ENCODE results near the gene MDC1. TPM values are rescaled to one million over a fixed set of nuclear protein-coding genes. Genes with fewer than 3 reads are reported as not detected.

The MDC1 gene
- total and polyA plus RNA-seq, 2 of the 13 experiments (the other 11 are each of a cell fraction or from before 2014, with no cell fraction given) = 8.4 to 14.0 TPM

- TF ChIP-seq ZSCAN25 (CRISPR knock-in tag; IDR thresholded peaks at IDR 0.05) (no peak), PCBP1 (IDR thresholded peaks at IDR 0.05; ENCODE audit: borderline replicate concordance, low read depth, low read length) (no peak), PHB2 (IDR thresholded peaks at IDR 0.05; ENCODE audit: partially characterized antibody) (no peak), MTERF4 (CRISPR knock-in tag; IDR thresholded peaks at IDR 0.05) (no peak), ZKSCAN8 (CRISPR knock-in tag; IDR thresholded peaks at IDR 0.05; ENCODE audit: borderline replicate concordance) (no peak), CTCF (CRISPR knock-in tag; IDR thresholded peaks at IDR 0.05) (no peak), THAP8 (CRISPR knock-in tag; IDR thresholded peaks at IDR 0.05; ENCODE audit: borderline replicate concordance) (no peak), BCL3 (CRISPR knock-in tag; IDR thresholded peaks at IDR 0.05) (no peak), PRDM4 (CRISPR knock-in tag; IDR thresholded peaks at IDR 0.05; ENCODE audit: borderline replicate concordance) (no peak), GLMP (CRISPR knock-in tag; IDR thresholded peaks at IDR 0.05; ENCODE audit: borderline replicate concordance) (no peak), ZBTB44 (CRISPR knock-in tag; IDR thresholded peaks at IDR 0.05) (no peak), SALL1 (CRISPR knock-in tag; IDR thresholded peaks at IDR 0.05) (no peak), ZFX (CRISPR knock-in tag; IDR thresholded peaks at IDR 0.05; ENCODE audit: low read depth) (0 out of 2 replicates have a peak, but pooled peaks have one; percentile 4), EED (CRISPR knock-in tag; IDR thresholded peaks at IDR 0.05) (no peak), HMGXB4 (CRISPR knock-in tag; IDR thresholded peaks at IDR 0.05; ENCODE audit: borderline replicate concordance in 1 of 2, low read depth in 1 of 2) (no peak)
Observed at GRCh38 chr6:30724906-30725667, 8.0 kb upstream of the MDC1 start (continued).

Measured in HepG2 (cell line).